Stimulated activated naive CD8-positive, alpha-beta T cell treated with anti-CD3 and anti-CD28 coated beads, Interleukin-15, Interleukin-2, amounts not matched to agents 100 ng/mL and 50 ng/mL, for 24 hours (primary cell): ENCODE data around the gene ZNF737.
"Not testable (repeated sequence)": the region's sequence is repeated elsewhere in the genome, so short reads cannot be mapped to it uniquely, and the experiment has no call there.

ENCODE experiments used
- H3K27ac Mint-ChIP-seq: one replicate; pipeline ENCODE4 v1.8.0; 2021; ENCODE audit warnings: mild to moderate bottlenecking, mixed read lengths
- H3K27me3 Mint-ChIP-seq: one replicate; pipeline ENCODE4 v1.8.0; 2021; ENCODE audit warnings: mixed read lengths
- H3K36me3 Mint-ChIP-seq: one replicate; pipeline ENCODE4 v1.8.0; 2021; ENCODE audit warnings: low read depth, mixed read lengths
- H3K4me1 Mint-ChIP-seq: one replicate; pipeline ENCODE4 v1.8.0; 2021; ENCODE audit warnings: low read depth, mixed read lengths
- H3K4me3 Mint-ChIP-seq: one replicate; pipeline ENCODE4 v1.8.0; 2021; ENCODE audit warnings: mild to moderate bottlenecking, mixed read lengths
- H3K9me3 Mint-ChIP-seq: one replicate; pipeline ENCODE4 v1.8.0; 2021; ENCODE audit warnings: mixed read lengths

The ZNF737 gene

DNA sequence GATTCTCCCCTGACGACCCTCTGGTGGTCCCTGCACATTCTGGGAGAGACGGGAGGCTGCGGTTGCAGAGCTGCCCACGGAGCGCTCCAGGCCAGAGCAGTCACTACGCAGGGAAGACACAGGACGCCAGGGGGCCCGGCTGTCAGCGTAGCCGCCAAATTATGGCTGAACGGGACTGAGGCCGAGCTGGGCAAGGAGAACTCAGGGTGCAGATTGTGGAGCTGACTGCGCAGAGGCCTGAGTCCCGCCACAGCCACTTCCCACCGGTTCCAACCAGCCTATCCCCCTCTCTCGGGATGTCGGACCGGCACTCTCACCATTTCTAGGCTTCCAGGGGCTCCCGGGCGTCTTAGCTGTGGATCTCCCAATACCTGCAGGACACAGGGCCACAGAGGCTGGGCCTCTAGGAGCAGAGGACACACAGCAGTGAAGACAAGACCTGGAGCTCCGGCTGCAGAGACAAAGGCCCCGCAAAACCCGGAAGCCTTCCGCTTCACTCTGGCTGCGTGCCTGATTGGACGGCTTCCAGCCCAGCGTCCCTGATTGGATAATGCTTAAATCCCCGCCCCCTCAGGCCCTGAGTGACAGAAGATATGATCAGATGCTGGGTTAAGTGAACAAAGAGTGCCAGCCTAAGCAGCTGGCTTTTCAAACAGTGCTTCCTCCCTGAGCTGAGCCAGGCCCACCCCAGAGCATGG is at the start of gene ZNF737:
TSS of gene ZNF737 (minus strand) at position 461 of the 698 bp plus-strand sequence. CDS start at position 320, 141 bp downstream.
- Mint-ChIP-seq H3K4me3 (peak within 1 kb of the TSS; percentile 94), H3K9me3 (peaks cover 32% of the 10 kb centered on the region), H3K27ac (peak within 1 kb of the TSS; percentile 92), H3K27me3 (no peaks in the 10 kb centered on the region), H3K4me1 (peaks cover 28% of the 10 kb centered on the region), H3K36me3 (peaks cover 49% of the 10 kb centered on the region)

- H3K4me1 Mint-ChIP-seq, H3K27me3 Mint-ChIP-seq, H3K27ac Mint-ChIP-seq, H3K4me3 Mint-ChIP-seq: not testable (repeated sequence)
- H3K36me3 Mint-ChIP-seq = peaks cover 10% of the 10 kb centered on the region
- peaks cover 53% of the 10 kb centered on the region for H3K9me3 Mint-ChIP-seq
These were observed 49.4 kb upstream of the ZNF737 start for GRCh38 chr19:20614971-20615370.

DNA sequence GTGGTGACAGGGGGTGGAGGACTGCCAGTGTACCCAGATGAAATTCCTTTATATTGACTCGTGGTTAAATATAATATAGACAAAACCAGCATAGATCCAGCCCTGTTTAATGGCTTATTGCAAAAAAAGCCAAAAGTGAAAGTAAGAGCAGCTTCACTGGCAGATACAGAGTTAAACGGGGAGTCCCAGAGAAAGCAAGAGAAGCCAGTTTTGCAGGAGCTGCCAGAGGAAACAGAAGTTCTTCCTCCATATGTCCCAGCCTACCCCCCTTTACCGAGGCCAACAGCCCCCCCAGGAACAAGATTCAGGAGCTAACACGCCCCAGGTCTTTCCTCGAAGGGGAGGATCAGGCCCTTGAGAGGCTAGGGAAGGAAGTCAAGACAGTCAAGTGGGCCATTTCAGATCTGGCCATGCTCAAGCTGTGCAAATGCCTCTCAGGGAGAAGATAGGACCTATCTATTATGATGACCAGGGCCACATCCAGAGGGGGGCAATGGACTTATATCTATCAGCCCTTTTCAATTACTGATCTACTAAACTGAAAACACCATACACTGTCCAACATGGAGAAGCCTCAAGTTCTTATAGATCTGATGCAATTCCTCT is 47.2 kb upstream of the ZNF737 start:
- H3K4me3 Mint-ChIP-seq = no peak overlapping the region
- peaks cover 14% of the 10 kb centered on the region for H3K36me3 Mint-ChIP-seq
- no peak overlapping the region for H3K27ac Mint-ChIP-seq
- peaks cover 61% of the 10 kb centered on the region for H3K9me3 Mint-ChIP-seq
- no peaks in the 10 kb centered on the region for H3K4me1 Mint-ChIP-seq
- no peaks in the 10 kb centered on the region for H3K27me3 Mint-ChIP-seq

GRCh38 chr19:20611866-20612265 is 46.3 kb upstream of the ZNF737 start:
- Mint-ChIP-seq H3K27me3 (no peaks in the 10 kb centered on the region), H3K4me3 (no peak overlapping the region), H3K4me1 (no peaks in the 10 kb centered on the region), H3K9me3 (peaks cover 57% of the 10 kb centered on the region), H3K36me3 (peaks cover 14% of the 10 kb centered on the region), H3K27ac (no peak overlapping the region)

GRCh38 chr19:20607943-20608342 is 42.4 kb upstream of the ZNF737 start:
- H3K4me3 Mint-ChIP-seq = no peak overlapping the region
- H3K27me3 Mint-ChIP-seq = no peaks in the 10 kb centered on the region
- no peaks in the 10 kb centered on the region for H3K4me1 Mint-ChIP-seq
- H3K27ac Mint-ChIP-seq = no peak overlapping the region
- H3K36me3 Mint-ChIP-seq = peaks cover 7% of the 10 kb centered on the region
- peaks cover 45% of the 10 kb centered on the region for H3K9me3 Mint-ChIP-seq

GRCh38 chr19:20558571-20558970 is 7.0 kb downstream of the ZNF737 start:
- Mint-ChIP-seq H3K9me3 (peaks cover 38% of the 10 kb centered on the region), H3K4me1 (peaks cover 22% of the 10 kb centered on the region), H3K27me3 (no peaks in the 10 kb centered on the region), H3K36me3 (peaks cover 92% of the 10 kb centered on the region), H3K27ac (no peak overlapping the region), H3K4me3 (no peak overlapping the region)

GRCh38 chr19:20558011-20558410 is 7.6 kb downstream of the ZNF737 start:
- Mint-ChIP-seq H3K27me3 (no peaks in the 10 kb centered on the region), H3K27ac (no peak overlapping the region), H3K9me3 (peaks cover 38% of the 10 kb centered on the region), H3K4me3 (no peak overlapping the region), H3K36me3 (peaks cover 92% of the 10 kb centered on the region), H3K4me1 (peaks cover 19% of the 10 kb centered on the region)

DNA sequence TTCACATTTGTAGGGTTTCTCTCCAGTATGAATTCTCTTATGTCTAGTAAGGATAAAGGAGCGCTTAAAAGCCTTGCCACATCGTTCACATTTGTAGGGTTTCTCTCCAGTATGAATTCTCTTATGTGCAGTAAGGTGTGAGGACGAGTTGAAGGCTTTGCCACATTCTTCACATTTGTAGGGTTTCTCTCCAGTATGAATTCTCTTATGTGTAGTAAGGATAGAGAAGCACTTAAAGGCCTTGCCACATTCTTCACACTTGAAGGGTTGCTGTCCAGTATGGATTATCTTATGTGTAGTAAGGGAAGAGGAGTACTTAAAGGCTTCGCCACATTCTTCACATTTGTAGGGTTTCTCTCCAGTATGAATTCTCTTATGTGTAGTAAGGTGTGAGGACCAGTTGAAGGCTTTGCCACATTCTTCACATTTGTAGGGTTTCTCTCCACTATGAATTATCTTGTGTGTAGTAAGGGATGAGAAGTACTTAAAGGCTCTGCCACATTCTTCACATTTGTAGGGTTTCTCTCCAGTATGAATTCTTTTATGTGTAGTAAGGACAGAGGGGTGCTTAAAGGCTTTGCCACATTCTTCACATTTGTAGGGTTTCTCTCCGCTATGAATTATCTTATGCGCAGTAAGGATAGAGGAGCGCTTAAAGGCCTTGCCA is 20.8 kb downstream of the ZNF737 start:
- H3K27me3 Mint-ChIP-seq, H3K4me3 Mint-ChIP-seq, H3K4me1 Mint-ChIP-seq, H3K27ac Mint-ChIP-seq: not testable (repeated sequence)
- Mint-ChIP-seq H3K36me3 (peaks cover 78% of the 10 kb centered on the region), H3K9me3 (peaks cover 43% of the 10 kb centered on the region)

- H3K9me3 Mint-ChIP-seq = peaks cover 21% of the 10 kb centered on the region
These were observed 35.3 kb downstream of the ZNF737 start for GRCh38 chr19:20530303-20530702.

DNA sequence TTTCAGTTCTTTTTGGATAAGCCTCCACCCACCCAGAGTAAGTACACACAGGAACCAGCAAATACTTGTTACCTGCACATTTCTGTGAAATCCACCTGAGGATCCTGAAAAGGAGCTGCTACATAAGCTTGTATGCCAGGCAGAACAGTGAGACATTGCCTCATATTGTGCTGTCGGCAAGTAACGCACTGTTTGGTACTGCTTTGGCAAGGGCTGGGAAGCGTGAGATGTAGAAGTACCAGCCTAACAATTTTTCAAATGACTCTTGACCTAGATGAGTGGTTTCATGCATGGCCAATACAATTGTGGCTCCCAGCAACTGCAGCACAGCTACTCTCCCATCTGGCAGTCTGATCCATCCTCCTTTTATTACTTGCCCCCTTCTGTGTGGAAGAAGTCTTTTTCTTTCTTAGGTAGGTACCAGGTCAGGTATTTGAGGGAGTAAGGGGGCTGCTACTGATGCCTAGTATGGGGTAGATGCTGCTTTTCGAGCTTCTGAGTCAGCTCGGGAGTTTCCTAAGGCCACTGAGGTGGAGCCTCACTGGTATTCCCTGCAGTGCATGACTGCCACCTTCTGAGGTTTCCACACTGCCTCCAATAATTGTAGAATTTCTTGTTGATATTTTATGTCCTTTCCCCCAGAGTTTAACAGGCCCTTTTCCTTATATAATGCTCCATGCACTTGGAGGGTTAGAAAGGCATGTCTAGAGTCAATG is 52.2 kb downstream of the ZNF737 start:
- no peak overlapping the region for H3K4me3 Mint-ChIP-seq
- H3K27ac Mint-ChIP-seq = no peak overlapping the region
- H3K36me3 Mint-ChIP-seq = no peaks in the 10 kb centered on the region
- no peaks in the 10 kb centered on the region for H3K4me1 Mint-ChIP-seq
- no peaks in the 10 kb centered on the region for H3K27me3 Mint-ChIP-seq
- H3K9me3 Mint-ChIP-seq = peaks cover 54% of the 10 kb centered on the region

More at GRCh38 chr19:20530303-20530702, 35.3 kb downstream of the ZNF737 start:
- not testable (repeated sequence) for H3K4me3 Mint-ChIP-seq, H3K4me1 Mint-ChIP-seq, H3K27ac Mint-ChIP-seq, H3K27me3 Mint-ChIP-seq
- H3K36me3 Mint-ChIP-seq = peaks cover 39% of the 10 kb centered on the region

DNA sequence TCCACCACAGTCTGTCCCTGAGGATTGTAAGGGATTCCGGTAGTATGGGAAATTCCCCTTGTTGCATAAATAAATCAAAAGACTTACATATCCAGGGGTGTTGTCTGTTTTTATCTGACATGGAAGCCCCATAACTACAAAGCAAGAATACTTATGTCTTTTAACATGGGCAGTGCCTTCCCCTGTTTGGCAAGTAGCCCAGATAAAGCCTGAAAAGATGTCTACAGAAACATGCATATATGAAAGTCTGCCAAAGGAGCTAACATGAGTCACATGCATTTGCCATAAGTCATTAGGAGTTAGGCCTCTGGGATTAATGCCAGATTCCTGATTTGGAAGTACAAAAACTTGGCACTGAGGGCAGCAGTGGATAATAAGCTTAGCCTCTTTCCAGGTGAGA is 62.1 kb downstream of the ZNF737 start:
- no peak overlapping the region for H3K27ac Mint-ChIP-seq
- H3K9me3 Mint-ChIP-seq = peaks cover 50% of the 10 kb centered on the region
- peaks cover 3% of the 10 kb centered on the region for H3K27me3 Mint-ChIP-seq
- peaks cover 8% of the 10 kb centered on the region for H3K36me3 Mint-ChIP-seq
- H3K4me1 Mint-ChIP-seq = no peaks in the 10 kb centered on the region
- no peak overlapping the region for H3K4me3 Mint-ChIP-seq
